NCI-H1930 (cell line): ENCODE results near the gene EIF2S2.
A peak's percentile ranks its signal among the peaks of the same experiment; 100 is the strongest.

Experiments
- DNase-seq, 2 experiments: peaks; one replicate each; lab custom pipeline; 2025; lab: John Stamatoyannopoulos, UW

Gene EIF2S2

GRCh38 chr20:34089655-34090345 is 22.2 kb downstream of the EIF2S2 start:
- DNase-seq: no peak

- no peak for DNase-seq
These were observed 22.9 kb downstream of the EIF2S2 start for GRCh38 chr20:34089175-34089479.

- no peak for DNase-seq
These were observed 23.5 kb downstream of the EIF2S2 start for GRCh38 chr20:34088305-34089174.

GRCh38 chr20:34085544-34086040 is 26.5 kb downstream of the EIF2S2 start:
- DNase-seq: no peak

GRCh38 chr20:34084227-34084923 is 27.7 kb downstream of the EIF2S2 start:
- DNase-seq: no peak

- no peak for DNase-seq
These were observed 28.3 kb downstream of the EIF2S2 start for GRCh38 chr20:34083781-34084180.

- DNase-seq: no peak
These were observed 28.9 kb downstream of the EIF2S2 start for GRCh38 chr20:34083137-34083536.

- no peak for DNase-seq
These were observed 29.7 kb downstream of the EIF2S2 start for GRCh38 chr20:34082232-34082887.

GRCh38 chr20:34079818-34080217 is 32.2 kb downstream of the EIF2S2 start:
- DNase-seq: no peak

GRCh38 chr20:34078540-34078939 is 33.5 kb downstream of the EIF2S2 start:
- no peak for DNase-seq

- DNase-seq: no peak
These were observed 35.1 kb downstream of the EIF2S2 start for GRCh38 chr20:34076952-34077351.

- no peak for DNase-seq
These were observed 36.4 kb downstream of the EIF2S2 start for GRCh38 chr20:34075647-34076046.

- no peak for DNase-seq
These were observed 37.8 kb downstream of the EIF2S2 start for GRCh38 chr20:34074101-34074760.

- DNase-seq: no peak
These were observed 39.3 kb downstream of the EIF2S2 start for GRCh38 chr20:34072778-34073177.

GRCh38 chr20:34072076-34072475 is 40.0 kb downstream of the EIF2S2 start:
- no peak for DNase-seq

- DNase-seq: no peak
These were observed 41.2 kb downstream of the EIF2S2 start for GRCh38 chr20:34070859-34071258.

GRCh38 chr20:34070079-34070439 is 42.0 kb downstream of the EIF2S2 start:
- DNase-seq: no peak

- DNase-seq: peak; percentile 35 to 64
These were observed 42.5 kb downstream of the EIF2S2 start for GRCh38 chr20:34069341-34070078.

GRCh38 chr20:34068001-34068400 is 44.0 kb downstream of the EIF2S2 start:
- DNase-seq: no peak

- no peak for DNase-seq
These were observed 45.5 kb downstream of the EIF2S2 start for GRCh38 chr20:34066476-34067090.

- no peak for DNase-seq
These were observed 46.8 kb downstream of the EIF2S2 start for GRCh38 chr20:34065260-34065659.
